Esophagus muscularis mucosa (tissue), 4 donors: Measurements from ENCODE around the gene PRSS56.

ENCODE experiments used
- EP300 ChIP-seq: sonication (generic); formaldehyde crosslinking; IDR thresholded peaks from one replicate; pipeline ENCODE4 v1.6.1; 2017; ENCODE audit warnings: antibody characterized with exemption
- POLR2A ChIP-seq: fragments of 450-650 bp; IDR thresholded peaks from one replicate; pipeline ENCODE4 v1.6.1; 2017; ENCODE audit warnings: antibody characterized with exemption, moderate library complexity, mild to moderate bottlenecking, low read depth
- POLR2AphosphoS5 ChIP-seq, 2 donors: sonication (generic); formaldehyde crosslinking; IDR thresholded peaks; one replicate each; pipeline ENCODE4 v1.6.1; 2017; ENCODE audit warnings: antibody characterized with exemption in 2 of 2
- TF ChIP-seq, protein P1 (sequence below), 3 experiments: fragments of 200-600 bp in 2 of 3; fragments of 450-650 bp in 1 of 3; sonication (generic) in 2 of 3; IDR thresholded peaks; one replicate each; pipeline ENCODE4 v1.5.1; 2017 to 2019; ENCODE audit warnings: antibody characterized with exemption in 3 of 3, mild to moderate bottlenecking in 2 of 3, moderate library complexity in 1 of 3

DNA sequence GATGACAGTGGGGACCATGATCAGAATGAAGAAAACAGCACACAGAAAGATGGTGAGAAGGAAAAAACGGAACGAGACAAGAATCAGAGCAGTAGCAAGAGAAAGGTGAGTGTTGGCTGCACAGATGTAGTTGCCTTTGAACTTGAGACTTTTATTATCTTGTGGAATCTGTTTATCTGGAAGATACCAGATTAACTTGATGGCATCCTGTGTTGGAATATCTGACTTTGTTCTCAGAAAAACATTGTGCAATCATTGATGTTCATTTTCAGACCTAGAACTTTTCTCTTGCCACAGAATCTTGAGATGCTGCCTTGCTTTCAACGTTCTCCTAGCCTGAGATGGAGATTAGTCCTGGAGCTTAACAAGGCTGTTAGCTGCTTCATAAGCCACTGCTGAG, 36.2 kb downstream of the PRSS56 start:
- TF ChIP-seq, protein P1, sequence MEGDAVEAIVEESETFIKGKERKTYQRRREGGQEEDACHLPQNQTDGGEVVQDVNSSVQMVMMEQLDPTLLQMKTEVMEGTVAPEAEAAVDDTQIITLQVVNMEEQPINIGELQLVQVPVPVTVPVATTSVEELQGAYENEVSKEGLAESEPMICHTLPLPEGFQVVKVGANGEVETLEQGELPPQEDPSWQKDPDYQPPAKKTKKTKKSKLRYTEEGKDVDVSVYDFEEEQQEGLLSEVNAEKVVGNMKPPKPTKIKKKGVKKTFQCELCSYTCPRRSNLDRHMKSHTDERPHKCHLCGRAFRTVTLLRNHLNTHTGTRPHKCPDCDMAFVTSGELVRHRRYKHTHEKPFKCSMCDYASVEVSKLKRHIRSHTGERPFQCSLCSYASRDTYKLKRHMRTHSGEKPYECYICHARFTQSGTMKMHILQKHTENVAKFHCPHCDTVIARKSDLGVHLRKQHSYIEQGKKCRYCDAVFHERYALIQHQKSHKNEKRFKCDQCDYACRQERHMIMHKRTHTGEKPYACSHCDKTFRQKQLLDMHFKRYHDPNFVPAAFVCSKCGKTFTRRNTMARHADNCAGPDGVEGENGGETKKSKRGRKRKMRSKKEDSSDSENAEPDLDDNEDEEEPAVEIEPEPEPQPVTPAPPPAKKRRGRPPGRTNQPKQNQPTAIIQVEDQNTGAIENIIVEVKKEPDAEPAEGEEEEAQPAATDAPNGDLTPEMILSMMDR (IDR thresholded peaks at IDR 0.05), result no peak
- TF ChIP-seq POLR2A (no peak), POLR2AphosphoS5 (IDR thresholded peaks at IDR 0.05) (no peak), EP300 (no peak)
